ENCODE results near the gene VPS13C. TPM values are rescaled to one million over a fixed set of nuclear protein-coding genes. Genes with fewer than 3 reads are reported as not detected.

The VPS13C gene
- total RNA-seq, 2 donors from 2014 or later, result 28.7 to 47.2 TPM

DNA sequence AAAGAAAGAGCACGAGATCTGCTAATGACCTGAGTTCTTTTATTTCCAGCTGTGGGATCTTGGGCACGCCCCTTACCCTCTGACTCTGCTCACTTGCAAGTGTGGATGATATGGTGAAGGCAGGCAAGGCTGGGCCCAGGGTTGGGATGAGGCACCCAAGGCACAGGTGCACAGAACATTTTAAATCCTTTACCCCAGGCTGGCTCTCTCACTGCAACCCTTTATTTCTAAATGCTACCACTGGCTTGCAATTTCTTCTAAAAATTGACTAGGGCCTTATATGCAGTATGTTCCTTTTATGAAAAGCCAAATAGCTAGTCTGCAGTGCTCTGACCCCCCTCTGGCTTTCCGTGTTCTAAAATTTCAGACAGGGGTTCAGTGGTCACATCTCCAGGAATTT is 237.7 kb downstream of the VPS13C start:
- Mint-ChIP-seq H3K4me1 (peaks cover 4% of the 10 kb centered on the region), H3K4me3 (no peak overlapping the region), H3K27me3 (ENCODE audit: insufficient read depth) (peaks cover 8% of the 10 kb centered on the region), H3K9me3 (no peaks in the 10 kb centered on the region), H3K36me3 (ENCODE audit: low read depth) (no peaks in the 10 kb centered on the region), H3K27ac (no peak overlapping the region)
- no peaks in the 10 kb centered on the region for H3K36me3 ChIP-seq (ENCODE audit: control insufficient read depth, insufficient read depth, low read length)
- H3K9me3 ChIP-seq (ENCODE audit: control insufficient read depth, low read length), result no peaks in the 10 kb centered on the region
- H3K4me3 ChIP-seq (ENCODE audit: low read length), result no peak overlapping the region
- TF ChIP-seq, protein P1, sequence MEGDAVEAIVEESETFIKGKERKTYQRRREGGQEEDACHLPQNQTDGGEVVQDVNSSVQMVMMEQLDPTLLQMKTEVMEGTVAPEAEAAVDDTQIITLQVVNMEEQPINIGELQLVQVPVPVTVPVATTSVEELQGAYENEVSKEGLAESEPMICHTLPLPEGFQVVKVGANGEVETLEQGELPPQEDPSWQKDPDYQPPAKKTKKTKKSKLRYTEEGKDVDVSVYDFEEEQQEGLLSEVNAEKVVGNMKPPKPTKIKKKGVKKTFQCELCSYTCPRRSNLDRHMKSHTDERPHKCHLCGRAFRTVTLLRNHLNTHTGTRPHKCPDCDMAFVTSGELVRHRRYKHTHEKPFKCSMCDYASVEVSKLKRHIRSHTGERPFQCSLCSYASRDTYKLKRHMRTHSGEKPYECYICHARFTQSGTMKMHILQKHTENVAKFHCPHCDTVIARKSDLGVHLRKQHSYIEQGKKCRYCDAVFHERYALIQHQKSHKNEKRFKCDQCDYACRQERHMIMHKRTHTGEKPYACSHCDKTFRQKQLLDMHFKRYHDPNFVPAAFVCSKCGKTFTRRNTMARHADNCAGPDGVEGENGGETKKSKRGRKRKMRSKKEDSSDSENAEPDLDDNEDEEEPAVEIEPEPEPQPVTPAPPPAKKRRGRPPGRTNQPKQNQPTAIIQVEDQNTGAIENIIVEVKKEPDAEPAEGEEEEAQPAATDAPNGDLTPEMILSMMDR (conservative IDR thresholded peaks at IDR 0.05), result no peak
- DNase-seq, result no peak
- H3K27ac ChIP-seq (ENCODE audit: low read depth, low read length), result no peak overlapping the region
- no peaks in the 10 kb centered on the region for H3K27me3 ChIP-seq (ENCODE audit: control insufficient read depth, insufficient read depth, low read length, poor library complexity, severe bottlenecking)
- H3K9ac ChIP-seq (ENCODE audit: extremely low read depth, low read length, poor library complexity, severe bottlenecking), result no peak overlapping the region
- no peaks in the 10 kb centered on the region for H3K4me1 ChIP-seq (ENCODE audit: control insufficient read depth, insufficient read depth, low read length)
- 88 to 93% methylated on average over 3 of the region's 3 CpGs for WGBS, 2 experiments (ENCODE audit: insufficient coverage in 1 of 2, insufficient read length in 1 of 2)

DNA sequence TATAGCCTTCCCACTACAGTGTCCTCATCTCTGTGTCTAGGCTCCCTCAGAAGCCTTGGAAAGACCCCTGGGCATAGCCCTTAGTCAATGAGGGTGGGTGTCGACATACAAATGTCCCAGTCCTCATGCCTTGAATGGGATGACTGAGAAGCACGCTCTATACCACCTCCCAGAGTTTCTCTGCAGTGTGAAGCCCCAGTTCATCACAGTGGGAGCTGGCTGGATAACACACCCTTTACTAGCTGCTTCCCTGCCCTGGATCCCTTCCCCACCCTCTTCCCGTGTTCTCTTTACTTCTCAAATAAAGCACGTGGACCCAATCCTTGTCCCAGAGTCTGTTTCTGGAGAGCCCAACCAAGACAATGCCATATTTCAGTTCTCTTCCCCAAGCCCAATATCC is 239.3 kb downstream of the VPS13C start:
- H3K27ac Mint-ChIP-seq, result no peak overlapping the region
- no peaks in the 10 kb centered on the region for H3K9me3 Mint-ChIP-seq
- peaks cover 4% of the 10 kb centered on the region for H3K4me1 Mint-ChIP-seq
- TF ChIP-seq, protein P1 (conservative IDR thresholded peaks at IDR 0.05), result no peak
- WGBS, 2 experiments (ENCODE audit: insufficient coverage in 1 of 2, insufficient read length in 1 of 2), result 89 to 91% methylated on average over 4 of the region's 4 CpGs
- H3K4me3 ChIP-seq (ENCODE audit: low read length), result no peak overlapping the region
- H3K9me3 ChIP-seq (ENCODE audit: control insufficient read depth, low read length), result no peaks in the 10 kb centered on the region
- H3K27me3 ChIP-seq (ENCODE audit: control insufficient read depth, insufficient read depth, low read length, poor library complexity, severe bottlenecking), result no peaks in the 10 kb centered on the region
- H3K4me1 ChIP-seq (ENCODE audit: control insufficient read depth, insufficient read depth, low read length), result no peaks in the 10 kb centered on the region
- no peak for DNase-seq
- H3K4me3 Mint-ChIP-seq, result no peak overlapping the region
- no peak overlapping the region for H3K27ac ChIP-seq (ENCODE audit: low read depth, low read length)
- H3K9ac ChIP-seq (ENCODE audit: extremely low read depth, low read length, poor library complexity, severe bottlenecking), result no peak overlapping the region
- H3K27me3 Mint-ChIP-seq (ENCODE audit: insufficient read depth), result peaks cover 8% of the 10 kb centered on the region
- H3K36me3 ChIP-seq (ENCODE audit: control insufficient read depth, insufficient read depth, low read length), result no peaks in the 10 kb centered on the region
- H3K36me3 Mint-ChIP-seq (ENCODE audit: low read depth), result no peaks in the 10 kb centered on the region

DNA sequence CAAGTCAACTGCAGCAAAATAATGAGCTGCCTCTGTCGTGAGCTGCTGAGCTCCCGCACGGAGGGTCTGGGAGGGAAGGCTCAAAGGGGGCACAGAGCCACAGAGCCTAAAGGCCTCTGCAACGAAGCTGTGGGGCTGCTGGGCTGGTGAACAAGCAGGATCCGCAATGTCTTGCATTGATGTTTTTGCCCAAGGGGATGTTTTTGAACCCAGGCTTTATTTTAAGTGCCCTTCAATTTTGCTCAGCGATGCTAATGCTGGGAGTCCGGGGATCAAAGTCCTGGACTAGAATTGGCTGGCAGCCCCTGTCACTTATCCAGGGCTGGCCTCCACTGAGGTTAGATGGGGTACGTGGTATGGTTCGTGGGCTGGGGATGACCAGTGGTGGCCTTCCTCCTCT is 240.0 kb downstream of the VPS13C start:
- H3K4me3 Mint-ChIP-seq, result no peak overlapping the region
- no peak overlapping the region for H3K27ac Mint-ChIP-seq
- Histone ChIP-seq H3K4me1 (ENCODE audit: control insufficient read depth, insufficient read depth, low read length) (no peaks in the 10 kb centered on the region), H3K4me3 (ENCODE audit: low read length) (no peak overlapping the region), H3K9me3 (ENCODE audit: control insufficient read depth, low read length) (no peaks in the 10 kb centered on the region), H3K9ac (ENCODE audit: extremely low read depth, low read length, poor library complexity, severe bottlenecking) (no peak overlapping the region), H3K27ac (ENCODE audit: low read depth, low read length) (no peak overlapping the region), H3K27me3 (ENCODE audit: control insufficient read depth, insufficient read depth, low read length, poor library complexity, severe bottlenecking) (no peaks in the 10 kb centered on the region), H3K36me3 (ENCODE audit: control insufficient read depth, insufficient read depth, low read length) (no peaks in the 10 kb centered on the region)
- no peak for DNase-seq
- no peaks in the 10 kb centered on the region for H3K9me3 Mint-ChIP-seq
- H3K27me3 Mint-ChIP-seq (ENCODE audit: insufficient read depth), result peaks cover 11% of the 10 kb centered on the region
- 90 to 100% methylated on average over 1 to 9 of the region's 9 CpGs for WGBS, 2 experiments (ENCODE audit: insufficient coverage in 1 of 2, insufficient read length in 1 of 2)
- no peaks in the 10 kb centered on the region for H3K36me3 Mint-ChIP-seq (ENCODE audit: low read depth)
- TF ChIP-seq, protein P1 (conservative IDR thresholded peaks at IDR 0.05), result no peak
- peaks cover 4% of the 10 kb centered on the region for H3K4me1 Mint-ChIP-seq
